BE2C (cell line): ENCODE results near the gene ARID5B.

Source experiments
- DNase-seq: peaks from one replicate; pipeline ENCODE4 v3.0.0-alpha.2; 2020
- H3K27me3 ChIP-seq: fragments of 250-450 bp; sonication (Bioruptor Pico); 2 replicates; pipeline ENCODE4 v1.5.1; 2020; ENCODE audit warnings: mild to moderate bottlenecking
- H3K36me3 ChIP-seq: fragments of 250-450 bp; sonication (Bioruptor Pico); 2 replicates; pipeline ENCODE4 v1.5.1; 2020; ENCODE audit warnings: mild to moderate bottlenecking
- H3K4me1 ChIP-seq: fragments of 250-450 bp; sonication (Bioruptor Pico); 2 replicates; pipeline ENCODE4 v1.5.1; 2020
- H3K4me3 ChIP-seq: 2 replicates; pipeline ENCODE4 v1.5.1; 2011; ENCODE audit warnings: low read depth, low read length
- H3K9me3 ChIP-seq: fragments of 250-450 bp; sonication (Bioruptor Pico); 2 replicates; pipeline ENCODE4 v1.5.1; 2020
- TF ChIP-seq, protein P1 (sequence below): IDR thresholded peaks from 2 replicates; pipeline ENCODE4 v1.5.1; 2012; ENCODE audit warnings: mild to moderate bottlenecking, low read depth, low read length

ARID5B gene

DNA sequence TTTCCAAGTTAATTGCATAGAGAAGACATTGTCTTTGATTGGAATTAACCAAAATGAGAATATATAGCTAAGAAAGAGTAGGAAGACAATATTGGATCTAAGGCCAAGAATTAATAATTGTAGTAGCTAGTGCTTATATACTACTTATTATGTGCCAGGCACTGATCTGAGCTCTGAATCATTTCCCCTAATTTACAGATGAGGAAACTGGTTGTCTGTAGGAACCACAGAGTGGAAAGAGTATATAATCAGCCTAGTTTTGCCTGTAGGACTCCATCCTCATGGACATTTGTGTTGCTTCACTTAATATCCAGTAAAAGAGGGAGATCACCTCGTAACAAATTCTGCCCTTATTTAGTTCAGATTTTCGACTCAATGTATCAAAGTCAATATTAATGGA is 127.9 kb downstream of the ARID5B start:
- no peak for DNase-seq
- Histone ChIP-seq H3K27me3 (no peaks in the 10 kb centered on the region), H3K4me3 (no peak overlapping the region), H3K36me3 (no peaks in the 10 kb centered on the region), H3K4me1 (peaks cover 10% of the 10 kb centered on the region), H3K9me3 (no peaks in the 10 kb centered on the region)
- TF ChIP-seq, protein P1, sequence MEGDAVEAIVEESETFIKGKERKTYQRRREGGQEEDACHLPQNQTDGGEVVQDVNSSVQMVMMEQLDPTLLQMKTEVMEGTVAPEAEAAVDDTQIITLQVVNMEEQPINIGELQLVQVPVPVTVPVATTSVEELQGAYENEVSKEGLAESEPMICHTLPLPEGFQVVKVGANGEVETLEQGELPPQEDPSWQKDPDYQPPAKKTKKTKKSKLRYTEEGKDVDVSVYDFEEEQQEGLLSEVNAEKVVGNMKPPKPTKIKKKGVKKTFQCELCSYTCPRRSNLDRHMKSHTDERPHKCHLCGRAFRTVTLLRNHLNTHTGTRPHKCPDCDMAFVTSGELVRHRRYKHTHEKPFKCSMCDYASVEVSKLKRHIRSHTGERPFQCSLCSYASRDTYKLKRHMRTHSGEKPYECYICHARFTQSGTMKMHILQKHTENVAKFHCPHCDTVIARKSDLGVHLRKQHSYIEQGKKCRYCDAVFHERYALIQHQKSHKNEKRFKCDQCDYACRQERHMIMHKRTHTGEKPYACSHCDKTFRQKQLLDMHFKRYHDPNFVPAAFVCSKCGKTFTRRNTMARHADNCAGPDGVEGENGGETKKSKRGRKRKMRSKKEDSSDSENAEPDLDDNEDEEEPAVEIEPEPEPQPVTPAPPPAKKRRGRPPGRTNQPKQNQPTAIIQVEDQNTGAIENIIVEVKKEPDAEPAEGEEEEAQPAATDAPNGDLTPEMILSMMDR, result no peak

DNA sequence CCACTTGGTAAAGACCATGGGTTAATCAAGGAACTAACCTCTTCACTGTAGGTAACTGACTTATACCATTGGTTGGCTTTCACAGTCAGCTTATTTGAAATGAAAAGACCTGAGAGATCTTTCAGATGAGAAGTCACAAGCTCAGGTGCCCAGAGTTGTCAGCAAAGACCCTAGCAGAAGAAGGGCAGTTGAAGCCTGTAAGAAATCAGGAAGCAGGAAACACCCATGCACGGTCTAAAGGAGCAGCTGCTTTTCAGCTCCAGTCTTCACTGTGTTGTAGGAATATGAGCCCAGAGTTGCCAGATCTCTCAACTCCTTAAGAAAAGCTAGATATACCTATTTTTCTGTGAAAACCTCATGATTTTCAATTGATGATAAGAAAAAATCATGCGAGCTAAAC is 130.0 kb downstream of the ARID5B start:
- TF ChIP-seq, protein P1, result no peak
- peaks cover 6% of the 10 kb centered on the region for H3K4me1 ChIP-seq
- H3K4me3 ChIP-seq, result no peak overlapping the region
- no peaks in the 10 kb centered on the region for H3K27me3 ChIP-seq
- no peaks in the 10 kb centered on the region for H3K9me3 ChIP-seq
- no peaks in the 10 kb centered on the region for H3K36me3 ChIP-seq
- DNase-seq, result no peak

DNA sequence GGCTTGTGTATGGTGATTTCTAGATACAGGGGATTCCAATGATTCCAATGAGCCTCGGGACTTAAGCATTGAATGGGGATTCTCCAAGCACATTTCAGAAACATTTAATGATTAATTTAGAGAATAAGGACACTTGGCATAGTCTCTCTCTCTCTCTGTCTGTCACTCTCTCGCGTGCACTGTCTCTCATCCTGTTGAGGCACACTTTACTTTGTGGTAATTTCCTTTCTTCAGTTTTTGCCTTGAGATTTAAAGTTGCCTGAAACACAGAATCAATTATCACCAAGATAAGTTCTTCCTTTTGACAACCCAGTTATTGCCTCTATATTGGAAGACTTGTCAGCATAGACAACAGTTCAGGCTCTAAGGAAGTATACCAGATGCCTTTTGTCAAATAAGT is 131.6 kb downstream of the ARID5B start:
- DNase-seq, result no peak
- H3K4me1 ChIP-seq, result peaks cover 18% of the 10 kb centered on the region
- TF ChIP-seq, protein P1, result no peak
- no peaks in the 10 kb centered on the region for H3K27me3 ChIP-seq
- no peaks in the 10 kb centered on the region for H3K36me3 ChIP-seq
- no peaks in the 10 kb centered on the region for H3K9me3 ChIP-seq
- H3K4me3 ChIP-seq, result no peak overlapping the region

DNA sequence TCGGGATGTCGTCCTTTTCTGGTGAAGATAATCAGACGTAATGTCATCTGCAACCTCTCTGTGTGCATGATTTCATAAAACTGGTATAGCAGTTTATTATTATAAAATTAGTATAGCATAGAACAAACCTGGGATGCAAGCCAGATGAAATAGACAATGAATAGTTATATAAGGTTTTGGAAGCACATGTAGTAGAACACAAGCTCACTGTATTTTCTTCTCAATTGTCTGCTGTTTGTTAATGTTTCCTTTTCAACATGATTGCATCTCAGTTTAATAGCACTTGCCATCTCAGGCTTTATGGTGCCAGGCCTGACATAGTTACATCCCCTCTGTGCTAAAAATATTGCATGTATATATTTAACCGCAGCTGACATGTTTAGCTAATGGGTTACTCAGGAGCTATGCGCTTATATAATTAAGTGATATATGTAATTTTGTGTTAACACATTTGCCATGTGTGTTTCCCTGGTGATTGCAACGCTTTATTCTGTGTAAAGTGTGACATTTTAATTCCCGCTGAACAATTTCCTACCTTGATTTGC is 132.7 kb downstream of the ARID5B start:
- H3K27me3 ChIP-seq, result no peaks in the 10 kb centered on the region
- DNase-seq, result no peak

DNA sequence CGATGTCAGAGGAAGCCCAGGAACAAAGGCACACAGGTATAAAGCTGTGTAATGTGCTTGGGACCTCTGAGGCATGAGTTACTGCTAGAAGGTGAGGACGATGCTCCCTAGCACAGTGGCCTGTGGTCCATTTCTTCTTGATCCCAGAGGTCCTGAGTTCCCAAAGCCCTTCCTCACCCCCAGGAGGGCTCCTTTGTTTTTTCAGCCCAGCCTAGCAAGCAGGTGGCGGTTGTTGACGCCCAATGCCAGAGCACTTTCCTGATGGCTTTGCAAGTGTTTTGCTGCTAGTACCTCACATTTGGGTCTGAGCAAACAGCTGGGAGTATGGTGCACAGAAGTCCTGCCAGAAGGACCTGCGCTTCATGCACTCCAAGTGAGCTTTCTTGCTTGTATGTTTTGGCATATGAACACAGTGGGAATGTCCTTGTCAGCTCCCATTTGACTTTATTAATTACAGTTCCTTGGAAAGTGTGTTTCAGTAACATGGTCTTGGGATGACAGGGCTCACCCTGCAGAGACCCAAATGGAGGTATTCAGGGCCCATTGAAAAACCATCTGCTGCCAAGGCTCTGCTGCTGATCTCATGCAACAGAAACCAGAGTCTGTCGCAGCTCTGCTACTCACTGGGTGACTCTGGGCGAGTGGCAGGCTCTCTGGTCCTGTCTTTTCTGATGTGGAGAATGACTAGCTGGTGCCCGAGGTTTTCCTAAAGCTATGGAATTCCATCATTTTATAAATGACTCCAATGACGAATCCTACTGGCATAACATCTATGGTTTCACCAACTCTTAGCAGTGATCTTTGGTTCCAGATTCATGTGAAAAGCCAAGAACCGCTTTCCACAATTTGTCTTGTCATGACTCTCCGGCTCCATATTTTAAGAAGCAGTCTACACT is 134.9 kb downstream of the ARID5B start:
- TF ChIP-seq, protein P1, result no peak
- Histone ChIP-seq H3K36me3 (no peaks in the 10 kb centered on the region), H3K9me3 (no peaks in the 10 kb centered on the region), H3K4me1 (peaks cover 34% of the 10 kb centered on the region), H3K4me3 (no peak overlapping the region), H3K27me3 (no peaks in the 10 kb centered on the region)
- DNase-seq, result peak; percentile 38

More for the DNA sequence above, 132.7 kb downstream of the ARID5B start:
- TF ChIP-seq, protein P1, result no peak
- Histone ChIP-seq H3K4me1 (peaks cover 25% of the 10 kb centered on the region), H3K4me3 (no peak overlapping the region), H3K36me3 (no peaks in the 10 kb centered on the region), H3K9me3 (no peaks in the 10 kb centered on the region)
